Nephron (organoid): ENCODE data around the gene ZNF777.
A peak's percentile ranks its signal among the peaks of the same experiment; 100 is the strongest.
"Not testable (repeated sequence)": the region's sequence is repeated elsewhere in the genome, so short reads cannot be mapped to it uniquely, and the experiment has no call there.

Experiments used
- H3K27ac Mint-ChIP-seq, 3 experiments: 2 replicates each; pipeline ENCODE4 v1.8.0; 2020; ENCODE audit warnings: mixed read lengths in 3 of 3, mild to moderate bottlenecking in 2 of 3, moderate library complexity in 1 of 3
- H3K27me3 Mint-ChIP-seq: 2 replicates; pipeline ENCODE4 v1.8.0; 2021; ENCODE audit warnings: low read depth, mild to moderate bottlenecking, moderate library complexity, mixed read lengths
- H3K36me3 Mint-ChIP-seq: 2 replicates; pipeline ENCODE4 v1.8.0; 2020; ENCODE audit warnings: low read depth, mixed read lengths
- H3K4me1 Mint-ChIP-seq: 2 replicates; pipeline ENCODE4 v1.8.0; 2020; ENCODE audit warnings: mixed read lengths
- H3K4me3 Mint-ChIP-seq, 3 experiments: 2 replicates each; pipeline ENCODE4 v1.8.0; 2020; ENCODE audit warnings: mild to moderate bottlenecking in 3 of 3, mixed read lengths in 3 of 3, moderate library complexity in 2 of 3
- H3K9me3 Mint-ChIP-seq: 2 replicates; pipeline ENCODE4 v1.8.0; 2020; ENCODE audit warnings: mixed read lengths
- TF ChIP-seq, protein P1 (sequence below), 3 experiments: fragments of 200-600 bp; sonication (generic); IDR thresholded peaks; one replicate each; pipeline ENCODE4 v1.5.0; 2021; ENCODE audit warnings: antibody characterized with exemption in 3 of 3; ENCODE audit not compliant: unreplicated experiment in 3 of 3

The ZNF777 gene

DNA sequence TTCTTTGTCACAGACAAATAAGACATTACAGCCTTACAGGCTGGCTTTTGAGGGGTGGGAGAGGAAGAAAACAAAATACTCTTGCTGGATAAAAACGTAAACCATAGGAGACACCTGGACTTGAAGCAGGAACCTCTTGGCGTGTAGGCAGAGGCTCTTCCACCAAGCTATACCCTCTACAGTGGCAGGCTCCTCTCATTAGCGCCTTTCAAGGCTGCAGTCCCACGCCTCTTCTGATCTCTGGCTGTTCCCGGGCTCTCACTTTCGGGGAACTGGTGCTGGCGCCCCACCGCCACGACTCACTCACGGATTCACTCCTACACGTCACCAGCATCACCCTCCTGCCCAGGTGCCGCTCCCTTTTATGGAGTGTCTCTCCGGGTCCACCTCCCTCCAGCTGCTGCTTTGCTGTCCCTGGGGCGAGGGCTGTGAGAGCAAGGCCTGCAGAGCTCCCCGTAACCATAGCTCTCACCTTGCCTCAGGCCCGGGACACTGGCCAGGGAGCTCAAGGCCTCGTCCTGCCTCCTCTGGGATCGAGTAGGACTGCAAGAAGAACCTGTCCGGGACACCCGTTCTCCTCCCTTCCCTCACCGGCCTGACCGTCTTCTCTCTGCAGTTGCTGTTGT is 62.6 kb downstream of the ZNF777 start:
- H3K9me3 Mint-ChIP-seq, result no peaks in the 10 kb centered on the region
- no peaks in the 10 kb centered on the region for H3K36me3 Mint-ChIP-seq
- H3K4me3 Mint-ChIP-seq, result no peak overlapping the region
- peaks cover 19% of the 10 kb centered on the region for H3K27me3 Mint-ChIP-seq
- TF ChIP-seq, protein P1, sequence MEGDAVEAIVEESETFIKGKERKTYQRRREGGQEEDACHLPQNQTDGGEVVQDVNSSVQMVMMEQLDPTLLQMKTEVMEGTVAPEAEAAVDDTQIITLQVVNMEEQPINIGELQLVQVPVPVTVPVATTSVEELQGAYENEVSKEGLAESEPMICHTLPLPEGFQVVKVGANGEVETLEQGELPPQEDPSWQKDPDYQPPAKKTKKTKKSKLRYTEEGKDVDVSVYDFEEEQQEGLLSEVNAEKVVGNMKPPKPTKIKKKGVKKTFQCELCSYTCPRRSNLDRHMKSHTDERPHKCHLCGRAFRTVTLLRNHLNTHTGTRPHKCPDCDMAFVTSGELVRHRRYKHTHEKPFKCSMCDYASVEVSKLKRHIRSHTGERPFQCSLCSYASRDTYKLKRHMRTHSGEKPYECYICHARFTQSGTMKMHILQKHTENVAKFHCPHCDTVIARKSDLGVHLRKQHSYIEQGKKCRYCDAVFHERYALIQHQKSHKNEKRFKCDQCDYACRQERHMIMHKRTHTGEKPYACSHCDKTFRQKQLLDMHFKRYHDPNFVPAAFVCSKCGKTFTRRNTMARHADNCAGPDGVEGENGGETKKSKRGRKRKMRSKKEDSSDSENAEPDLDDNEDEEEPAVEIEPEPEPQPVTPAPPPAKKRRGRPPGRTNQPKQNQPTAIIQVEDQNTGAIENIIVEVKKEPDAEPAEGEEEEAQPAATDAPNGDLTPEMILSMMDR (IDR thresholded peaks at IDR 0.05; ENCODE audit: unreplicated experiment in 3 of 3), result no peak
- H3K27ac Mint-ChIP-seq, result no peak overlapping the region
- H3K4me1 Mint-ChIP-seq, result no peaks in the 10 kb centered on the region

DNA sequence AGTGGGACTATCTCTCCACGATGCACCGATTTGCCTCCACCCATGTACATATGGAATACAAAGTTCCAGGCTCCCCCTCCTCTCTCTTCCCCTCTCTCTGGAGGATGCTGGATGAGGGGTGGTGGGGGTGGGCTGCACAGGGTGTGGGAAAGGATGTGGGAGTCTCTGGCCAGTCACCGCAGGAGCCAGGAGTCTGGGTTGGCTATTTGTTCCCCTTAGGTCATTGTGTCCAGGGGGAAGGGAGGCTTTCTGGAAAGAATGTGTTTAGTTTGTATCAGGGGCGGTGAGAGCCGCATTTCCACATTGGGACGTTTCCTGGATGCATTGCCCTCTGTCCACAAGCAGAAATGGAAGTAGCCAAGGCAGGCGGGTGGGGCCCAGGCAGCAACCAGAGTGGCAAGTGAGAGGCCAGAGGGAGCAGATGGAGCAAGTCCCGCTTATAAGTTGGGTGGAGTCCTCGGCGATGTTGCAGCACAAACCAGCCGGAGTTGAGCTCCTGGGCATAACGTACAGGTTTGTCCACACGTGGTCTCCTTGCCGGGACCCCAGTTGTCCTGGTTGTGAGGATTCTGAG is 63.3 kb downstream of the ZNF777 start:
- TF ChIP-seq, protein P1 (IDR thresholded peaks at IDR 0.05; ENCODE audit: unreplicated experiment in 3 of 3), result no peak
- Mint-ChIP-seq H3K27me3 (peaks cover 16% of the 10 kb centered on the region), H3K4me3 (no peak overlapping the region), H3K27ac (peak overlapping the region in 1 of 3 experiments; percentile 30), H3K9me3 (no peaks in the 10 kb centered on the region), H3K36me3 (no peaks in the 10 kb centered on the region), H3K4me1 (no peaks in the 10 kb centered on the region)

DNA sequence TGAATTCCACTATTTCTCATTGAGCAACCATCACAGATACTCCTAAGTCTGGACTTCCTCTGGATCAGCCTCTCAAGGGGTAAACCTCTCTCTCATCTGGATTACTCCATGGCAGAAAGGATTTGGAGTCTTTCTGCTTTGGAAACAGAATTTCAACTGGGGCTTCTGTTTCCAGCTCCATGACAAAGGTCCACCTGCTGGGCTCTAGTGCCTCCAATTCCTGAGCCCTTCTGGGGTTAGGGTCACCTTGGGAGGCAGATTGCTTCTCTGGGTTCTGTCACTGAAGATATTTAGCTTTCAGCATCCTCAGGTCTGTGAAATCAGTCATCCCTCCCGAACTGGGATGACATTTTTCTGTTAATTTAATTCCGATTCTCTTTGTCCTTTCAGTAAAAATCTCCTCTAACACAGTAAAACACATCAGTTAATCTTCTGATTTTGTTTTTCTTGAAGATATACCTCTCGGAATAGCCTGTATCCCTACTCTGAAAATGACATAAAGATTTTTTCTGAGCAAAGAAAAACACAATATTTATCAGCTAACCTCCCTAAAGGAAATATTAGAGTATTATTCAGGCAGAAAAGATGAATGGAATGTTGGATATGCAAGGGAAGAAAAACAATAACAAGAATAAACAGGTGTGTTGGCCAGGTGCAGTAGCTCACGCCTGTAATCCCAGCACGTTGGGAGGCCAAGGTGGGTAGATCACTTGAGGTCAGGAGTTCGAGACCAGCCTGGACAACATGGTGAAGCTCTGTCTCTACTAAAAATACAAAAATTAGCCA is 72.1 kb downstream of the ZNF777 start:
- not testable (repeated sequence) for H3K4me1 Mint-ChIP-seq, H3K4me3 Mint-ChIP-seq, H3K36me3 Mint-ChIP-seq, H3K9me3 Mint-ChIP-seq, H3K27ac Mint-ChIP-seq
- H3K27me3 Mint-ChIP-seq, result peaks cover 13% of the 10 kb centered on the region

DNA sequence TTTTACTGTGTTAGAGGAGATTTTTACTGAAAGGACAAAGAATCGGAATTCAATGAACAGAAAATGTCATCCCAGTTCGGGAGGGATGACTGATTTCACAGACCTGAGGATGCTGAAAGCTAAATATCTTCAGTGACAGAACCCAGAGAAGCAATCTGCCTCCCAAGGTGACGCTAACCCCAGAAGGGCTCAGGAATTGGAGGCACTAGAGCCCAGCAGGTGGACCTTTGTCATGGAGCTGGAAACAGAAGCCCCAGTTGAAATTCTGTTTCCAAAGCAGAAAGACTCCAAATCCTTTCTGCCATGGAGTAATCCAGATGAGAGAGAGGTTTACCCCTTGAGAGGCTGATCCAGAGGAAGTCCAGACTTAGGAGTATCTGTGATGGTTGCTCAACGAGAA is 74.3 kb downstream of the ZNF777 start:
- Mint-ChIP-seq H3K9me3 (peaks cover 11% of the 10 kb centered on the region), H3K27me3 (peaks cover 12% of the 10 kb centered on the region)
- H3K36me3 Mint-ChIP-seq, H3K4me3 Mint-ChIP-seq, H3K27ac Mint-ChIP-seq, H3K4me1 Mint-ChIP-seq: not testable (repeated sequence)

DNA sequence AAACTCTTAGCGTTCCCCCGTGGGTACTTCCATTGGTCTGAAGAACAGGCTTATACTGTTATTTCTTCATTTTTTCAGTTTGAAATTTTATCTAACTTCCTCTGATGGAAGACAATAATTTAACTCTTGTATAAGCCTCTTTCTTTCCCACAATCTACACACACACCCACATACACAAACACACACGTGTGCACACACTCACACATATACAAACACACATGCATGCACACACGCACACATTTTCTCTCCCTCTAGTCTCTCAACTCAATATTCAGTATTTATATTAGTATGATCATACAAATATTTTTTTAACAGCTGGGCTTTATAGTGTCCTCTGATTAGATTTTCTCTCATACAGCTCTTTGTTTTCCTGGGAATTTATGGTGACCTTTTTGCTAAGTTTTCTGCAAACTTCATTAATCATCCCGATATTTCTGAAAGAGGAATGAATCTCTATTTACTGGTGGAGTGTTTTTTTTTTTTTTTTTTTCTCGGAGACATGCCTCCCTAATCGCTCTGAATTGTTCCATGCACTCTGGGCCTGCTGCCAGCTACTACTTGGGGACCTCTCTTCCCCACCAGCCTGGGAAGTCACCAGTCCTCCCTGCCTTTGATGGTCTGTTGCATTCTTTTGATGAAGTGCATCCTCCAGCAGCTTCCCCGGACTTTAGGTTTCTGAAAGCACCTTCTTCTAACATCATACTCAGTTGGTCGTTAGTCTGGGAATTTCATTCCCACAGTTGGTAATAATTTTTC is 75.5 kb downstream of the ZNF777 start:
- Mint-ChIP-seq H3K27me3 (peaks cover 12% of the 10 kb centered on the region), H3K4me3 (no peak overlapping the region), H3K36me3 (peaks cover 1% of the 10 kb centered on the region), H3K27ac (peak overlapping the region in 1 of 3 experiments; percentile 30), H3K9me3 (peaks cover 22% of the 10 kb centered on the region), H3K4me1 (no peaks in the 10 kb centered on the region)
- TF ChIP-seq, protein P1 (IDR thresholded peaks at IDR 0.05; ENCODE audit: unreplicated experiment in 3 of 3), result no peak
